GM19240 (cell line): ENCODE results near the gene PTCH2.
"Not testable (repeated sequence)": the region's sequence is repeated elsewhere in the genome, so short reads cannot be mapped to it uniquely, and the experiment has no call there.

Experiments used
- DNase-seq: peaks from one replicate; pipeline ENCODE4 v3.0.0; 2011; ENCODE audit warnings: low spot score; ENCODE audit not compliant: insufficient read length

PTCH2 gene

GRCh38 chr1:44846985-44847384, 3.9 kb upstream of the PTCH2 start:
- DNase-seq, result no peak

DNA sequence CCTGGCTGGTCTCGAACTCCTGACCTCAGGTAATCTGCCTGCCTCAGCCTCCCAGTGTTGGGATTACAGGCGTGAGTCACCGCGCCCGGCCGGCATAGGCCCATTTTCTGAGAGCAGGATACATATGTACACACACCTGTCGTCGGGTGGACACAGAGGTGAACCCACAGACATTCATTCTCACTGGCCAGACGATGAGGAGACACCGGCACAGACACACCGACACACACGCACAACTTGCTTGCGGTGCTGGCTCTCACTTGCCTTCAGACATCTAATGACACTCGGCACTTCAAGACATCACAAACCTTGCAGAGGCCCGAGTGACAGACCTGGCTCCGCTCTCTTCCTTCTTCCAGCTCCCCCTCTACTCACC, 579 bp downstream of the PTCH2 start:
- no peak for DNase-seq

DNA sequence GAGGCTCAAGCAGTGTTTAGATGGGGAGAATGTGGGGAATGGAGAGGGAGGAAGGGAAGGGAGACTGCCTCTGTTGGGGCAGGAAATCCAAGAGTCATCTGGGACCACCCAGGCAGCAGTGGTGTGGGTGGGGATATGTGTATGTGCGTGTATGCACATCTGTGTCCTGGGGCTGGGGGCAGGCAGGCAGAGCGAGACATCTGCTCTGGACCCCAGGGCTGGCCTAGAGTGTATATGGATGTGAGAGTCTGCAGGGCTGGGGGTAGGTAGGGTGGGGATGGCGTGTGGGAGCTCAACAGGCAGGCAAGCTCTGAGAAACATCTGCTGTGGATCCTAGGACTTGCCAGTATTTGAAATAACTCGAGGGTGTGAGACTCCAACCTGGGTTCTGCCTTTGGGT, 3.5 kb downstream of the PTCH2 start:
- DNase-seq, result no peak

DNA sequence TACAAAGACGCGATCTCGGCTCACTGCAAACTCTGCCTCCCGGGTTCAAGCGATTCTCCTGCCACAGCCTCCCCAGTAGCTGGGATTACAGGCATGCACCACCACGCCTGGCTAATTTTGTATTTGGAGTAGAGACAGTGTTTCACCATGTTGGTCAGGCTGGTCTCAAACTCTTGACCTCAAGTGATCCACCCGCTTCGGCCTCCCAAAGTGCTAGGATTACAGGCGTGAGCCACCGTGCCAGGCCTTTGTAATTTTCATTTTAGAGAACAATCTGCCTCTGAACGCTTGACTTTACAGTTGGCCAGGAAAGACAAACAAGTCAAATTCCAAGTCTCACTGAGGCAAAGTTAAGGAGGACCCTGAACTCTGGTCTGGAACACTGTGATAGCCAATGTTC, 4.8 kb downstream of the PTCH2 start:
- not testable (repeated sequence) for DNase-seq

DNA sequence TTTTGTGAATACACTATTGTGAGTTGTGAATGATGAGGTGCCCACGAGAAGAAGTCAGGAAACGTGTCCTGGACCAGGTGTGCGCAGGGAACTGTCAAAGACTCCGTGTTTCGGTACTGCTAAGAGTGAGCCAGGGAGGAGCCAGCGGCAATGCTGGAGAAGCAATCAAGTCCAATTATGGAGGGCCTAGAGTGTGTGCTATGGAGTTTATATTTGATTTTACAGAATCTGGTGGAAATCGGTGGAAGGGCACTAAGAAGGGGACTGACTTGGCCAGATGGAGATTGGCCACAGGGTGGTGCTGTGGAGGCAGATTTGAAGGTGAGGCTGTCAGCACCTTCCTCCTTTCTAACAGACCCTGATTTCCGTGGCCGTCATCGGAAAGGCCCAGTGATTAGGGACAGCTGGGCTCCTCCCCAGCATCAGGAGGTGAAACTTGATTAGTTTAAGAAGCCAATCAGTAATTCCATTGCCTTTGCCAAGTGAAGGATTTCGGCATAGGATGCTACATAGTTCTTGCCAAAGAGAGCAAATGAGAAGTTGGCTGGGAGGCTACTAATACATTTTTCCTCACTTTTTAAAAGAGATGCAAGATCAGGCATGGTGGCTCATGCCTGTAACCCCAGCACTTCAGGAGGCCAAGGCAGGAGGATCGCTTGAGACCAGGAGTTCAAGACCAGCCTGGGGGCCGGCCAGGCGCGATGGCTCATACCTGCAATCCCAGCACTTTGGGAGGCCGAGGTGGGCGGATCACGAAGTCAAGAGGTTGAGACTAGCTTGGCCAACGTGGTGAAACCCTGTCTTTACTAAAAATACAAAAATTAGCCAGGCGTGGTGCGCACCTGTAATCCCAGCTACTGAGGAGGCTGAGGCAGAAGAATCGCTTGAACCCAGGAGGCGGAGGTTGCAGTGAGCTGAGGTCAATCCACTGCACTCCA, 7.0 kb downstream of the PTCH2 start:
- DNase-seq, result peak; percentile 93

GRCh38 chr1:44834328-44834727, 8.7 kb downstream of the PTCH2 start:
- no peak for DNase-seq

DNA sequence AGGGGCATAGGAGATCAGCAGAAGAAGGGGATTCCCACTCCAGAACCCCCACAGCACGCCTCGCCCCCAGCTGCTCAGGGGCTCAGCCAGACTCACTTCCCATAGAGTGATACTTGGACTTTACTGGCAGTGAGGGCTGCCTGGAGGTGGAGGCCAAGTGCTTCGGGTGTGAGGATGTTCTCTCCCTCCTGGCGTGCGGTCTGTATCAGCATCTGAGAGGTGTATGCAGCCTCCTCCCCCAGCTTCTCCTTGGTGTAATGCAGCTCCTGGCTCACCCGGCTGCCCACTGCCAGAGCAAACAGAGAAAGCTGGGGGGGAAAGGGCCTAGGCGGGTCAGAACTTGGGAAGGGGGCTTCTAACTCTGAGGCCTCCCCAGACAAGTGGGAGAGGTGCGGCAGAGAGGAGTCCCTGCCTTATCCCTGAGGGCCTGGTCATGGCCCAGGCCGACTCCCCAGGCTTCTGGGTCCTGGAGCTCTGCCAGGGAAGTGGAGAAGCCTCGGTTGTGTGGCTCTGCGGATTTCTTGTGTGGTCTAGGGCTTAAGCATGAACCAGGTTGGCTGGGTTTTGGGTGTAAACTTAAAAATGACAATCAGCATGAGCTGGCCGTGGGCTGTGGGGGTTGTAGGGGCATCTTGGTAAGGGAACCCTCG, 10.9 kb downstream of the PTCH2 start:
- no peak for DNase-seq

DNA sequence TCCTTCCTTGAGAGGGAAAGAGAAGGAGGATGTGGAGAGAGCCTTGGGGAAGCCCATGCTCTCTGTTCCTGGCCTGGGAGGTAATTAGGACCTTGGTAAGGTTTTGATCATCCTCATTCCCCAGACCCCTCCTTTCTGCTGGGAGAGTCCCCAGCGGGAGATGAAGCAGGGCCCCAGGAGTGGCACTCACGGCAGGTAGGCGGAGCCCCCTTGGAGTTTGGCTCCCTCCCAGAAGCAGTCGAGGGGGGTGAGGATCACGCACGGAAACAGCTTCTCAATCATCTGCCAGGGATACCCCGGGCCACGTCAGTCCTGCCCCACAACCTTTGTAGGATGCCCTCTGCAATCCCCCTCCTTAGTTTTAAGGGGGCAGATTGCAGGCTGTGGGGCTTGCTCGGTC, 11.5 kb downstream of the PTCH2 start:
- DNase-seq, result no peak

DNA sequence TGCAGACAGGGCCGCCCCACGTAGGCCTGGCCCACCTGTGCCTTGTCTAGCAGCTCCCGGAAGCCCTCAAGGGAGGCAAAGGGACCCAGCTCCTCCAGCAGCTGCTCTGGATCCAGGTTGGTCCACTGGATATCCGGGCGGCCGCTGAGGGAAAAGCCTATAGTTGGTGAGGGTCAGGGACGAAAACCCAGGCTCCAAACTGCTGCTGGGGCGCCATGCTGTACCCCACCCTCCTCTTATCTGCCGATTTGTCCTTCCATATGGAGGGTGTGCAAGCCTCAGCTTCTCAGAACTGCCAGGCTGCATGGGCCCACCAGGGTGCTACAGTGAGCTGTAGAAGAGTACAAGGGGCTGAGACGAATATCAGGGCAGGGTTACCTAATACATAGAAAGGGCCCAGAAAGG, 12.2 kb downstream of the PTCH2 start:
- DNase-seq, result no peak

GRCh38 chr1:44829506-44830384, 13.3 kb downstream of the PTCH2 start:
- no peak for DNase-seq

GRCh38 chr1:44828841-44829440, 14.1 kb downstream of the PTCH2 start:
- no peak for DNase-seq

- no peak for DNase-seq
Measured at GRCh38 chr1:44828003-44828651, 14.9 kb downstream of the PTCH2 start.

DNA sequence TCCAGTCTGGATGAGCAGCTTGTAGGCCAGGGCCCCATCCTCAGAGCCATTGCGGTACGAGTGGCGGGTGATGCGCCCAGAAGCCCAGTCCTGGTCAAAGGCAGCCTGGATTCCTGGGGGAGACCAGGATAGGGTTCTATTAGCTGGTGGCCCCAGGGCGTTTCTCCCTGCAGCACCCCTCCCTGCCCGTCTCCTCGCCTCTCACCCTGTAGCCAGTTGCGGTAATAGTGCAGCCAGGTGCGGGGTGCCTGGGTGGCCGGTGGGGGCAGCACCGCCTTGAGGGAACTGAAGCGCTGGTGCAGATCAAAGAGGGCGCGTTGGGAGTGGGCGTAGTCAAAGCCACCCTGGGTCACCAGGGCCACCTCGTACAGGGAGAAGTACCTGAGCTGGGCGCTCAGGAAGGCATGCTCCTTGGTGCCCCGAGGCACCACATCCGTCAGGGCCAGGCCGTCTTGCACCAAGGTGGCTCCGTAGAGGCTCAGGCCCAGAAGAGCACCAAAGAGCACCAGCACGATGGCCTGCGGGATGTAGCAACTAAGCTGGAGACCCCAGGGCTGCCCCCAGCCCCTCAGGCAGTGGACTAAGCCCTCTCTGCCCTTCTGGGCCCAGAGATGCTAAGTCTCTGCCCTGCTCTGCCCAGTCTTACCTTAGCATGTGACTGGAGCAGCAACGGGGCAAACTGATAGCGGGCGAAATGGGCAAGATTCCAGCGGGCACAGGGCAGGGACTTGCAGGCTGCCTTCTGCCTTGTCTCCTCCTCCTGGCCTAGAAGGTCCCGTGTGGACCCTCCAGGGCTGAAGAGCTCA, 15.7 kb downstream of the PTCH2 start:
- DNase-seq, result no peak

DNA sequence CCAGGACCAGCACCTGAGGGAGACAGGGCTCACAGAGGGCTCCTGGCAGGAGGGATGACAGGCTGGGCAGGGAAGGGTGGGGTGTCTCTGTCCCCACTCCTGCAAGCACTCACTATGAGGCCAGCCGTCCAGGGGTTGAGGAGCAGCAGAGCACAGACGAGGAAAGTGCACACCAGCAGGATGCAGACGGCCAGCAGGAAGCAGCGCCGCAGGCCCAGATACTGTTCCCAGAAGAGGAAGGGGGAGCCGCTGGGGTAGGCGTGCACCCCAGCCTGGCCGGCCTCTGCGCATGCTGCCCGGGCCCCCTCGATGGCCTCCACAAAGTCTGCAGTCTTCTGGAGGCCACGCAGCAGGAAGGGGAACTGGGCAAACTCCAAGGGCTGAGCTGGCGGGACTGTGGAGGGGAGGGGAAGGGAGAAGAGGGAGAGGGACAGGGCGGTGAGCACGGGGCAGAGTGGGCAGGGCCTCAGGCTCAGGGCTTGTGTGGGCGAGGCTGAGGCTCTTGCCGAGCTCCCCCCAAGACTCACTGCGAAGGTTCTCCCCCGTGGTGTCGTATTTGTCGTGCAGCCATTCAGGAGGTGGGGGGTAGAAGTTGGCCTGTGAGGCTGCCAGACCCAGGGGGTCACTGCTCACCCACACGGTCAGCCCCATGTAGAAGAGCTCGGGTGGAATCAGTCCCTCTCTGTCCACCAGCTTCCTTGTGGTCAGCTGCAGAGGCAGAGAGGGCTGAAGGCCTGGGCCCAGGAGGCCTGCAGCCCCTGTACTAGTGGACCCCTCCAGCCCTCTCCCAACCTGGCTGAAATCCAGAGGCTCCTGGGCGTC, 16.5 kb downstream of the PTCH2 start:
- DNase-seq, result no peak

GRCh38 chr1:44824392-44824791, 18.7 kb downstream of the PTCH2 start:
- DNase-seq, result not testable (repeated sequence)

- DNase-seq, result no peak
Measured at GRCh38 chr1:44822981-44823451, 20.0 kb downstream of the PTCH2 start.

DNA sequence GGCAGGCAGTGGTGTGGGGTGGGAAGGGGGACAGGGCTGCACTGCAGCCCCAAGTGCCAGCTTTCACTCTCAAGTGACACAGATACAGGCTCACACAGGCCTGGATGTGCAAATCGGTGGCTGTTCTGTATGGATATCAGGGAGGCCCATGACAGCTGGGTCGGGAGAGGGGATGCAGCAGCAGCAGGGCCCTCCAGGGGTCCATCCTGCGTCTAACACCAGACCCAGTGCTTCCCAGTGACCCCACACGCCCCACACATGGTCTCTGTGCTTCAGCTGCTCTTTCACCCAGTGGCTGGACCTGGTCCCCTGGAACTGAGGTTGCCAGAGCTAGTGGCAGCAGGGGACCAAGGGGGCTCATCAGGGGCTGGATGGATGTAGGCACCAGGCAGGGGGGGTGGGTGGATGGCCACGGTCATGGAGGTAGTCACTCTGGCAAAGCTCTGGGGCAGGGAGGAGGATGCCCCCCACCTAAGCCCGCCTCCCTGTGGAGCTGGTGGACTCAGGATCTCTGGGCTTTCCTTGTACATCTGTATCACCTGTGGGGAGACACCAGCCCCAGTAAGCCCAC, 20.8 kb downstream of the PTCH2 start:
- no peak for DNase-seq

DNA sequence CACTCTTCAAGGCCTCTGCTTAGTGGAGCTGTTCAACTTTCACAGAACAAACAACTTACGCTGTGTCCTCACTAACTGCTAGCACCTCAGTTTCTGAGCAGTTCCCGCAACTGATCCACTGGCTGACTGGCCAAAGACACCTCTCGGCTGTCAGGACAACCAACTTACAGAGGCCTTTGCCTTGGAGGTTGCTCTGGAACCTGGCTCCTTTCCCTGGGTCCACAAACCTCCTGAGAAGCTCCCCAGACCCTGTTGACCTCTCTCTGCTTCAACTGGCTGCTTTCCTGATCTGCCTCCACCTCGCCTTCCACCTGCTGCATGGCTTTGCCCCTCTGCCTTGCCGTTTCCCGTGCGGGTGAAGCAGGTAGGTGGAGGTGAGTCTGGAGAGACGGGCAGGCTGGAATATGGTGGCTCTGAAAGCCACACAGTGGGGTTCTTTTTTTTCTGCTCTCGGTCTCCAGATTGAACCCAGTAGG, 21.8 kb downstream of the PTCH2 start:
- DNase-seq, result no peak
